HT-29 (cell line): ENCODE results near the gene PTPRB. TPM values are rescaled to one million over a fixed set of nuclear protein-coding genes. Genes with fewer than 3 reads are reported as not detected.
"Not testable (repeated sequence)": the region's sequence is repeated elsewhere in the genome, so short reads cannot be mapped to it uniquely, and the experiment has no call there.

Source experiments
- DNase-seq: peaks from one replicate; pipeline ENCODE4 v3.0.0-alpha.2; 2015; ENCODE audit warnings: low spot score
- total RNA-seq: library from RNA; depleted of rRNA; stranded (reverse); fragments of >200 nt; shearing (Covaris generic); gene quantifications from 2 replicates; pipeline ENCODE4 v1.2.3, GENCODE V29; 2014

PTPRB gene
- total RNA-seq, 1 experiment from 2014 or later = 9.3 TPM

DNA sequence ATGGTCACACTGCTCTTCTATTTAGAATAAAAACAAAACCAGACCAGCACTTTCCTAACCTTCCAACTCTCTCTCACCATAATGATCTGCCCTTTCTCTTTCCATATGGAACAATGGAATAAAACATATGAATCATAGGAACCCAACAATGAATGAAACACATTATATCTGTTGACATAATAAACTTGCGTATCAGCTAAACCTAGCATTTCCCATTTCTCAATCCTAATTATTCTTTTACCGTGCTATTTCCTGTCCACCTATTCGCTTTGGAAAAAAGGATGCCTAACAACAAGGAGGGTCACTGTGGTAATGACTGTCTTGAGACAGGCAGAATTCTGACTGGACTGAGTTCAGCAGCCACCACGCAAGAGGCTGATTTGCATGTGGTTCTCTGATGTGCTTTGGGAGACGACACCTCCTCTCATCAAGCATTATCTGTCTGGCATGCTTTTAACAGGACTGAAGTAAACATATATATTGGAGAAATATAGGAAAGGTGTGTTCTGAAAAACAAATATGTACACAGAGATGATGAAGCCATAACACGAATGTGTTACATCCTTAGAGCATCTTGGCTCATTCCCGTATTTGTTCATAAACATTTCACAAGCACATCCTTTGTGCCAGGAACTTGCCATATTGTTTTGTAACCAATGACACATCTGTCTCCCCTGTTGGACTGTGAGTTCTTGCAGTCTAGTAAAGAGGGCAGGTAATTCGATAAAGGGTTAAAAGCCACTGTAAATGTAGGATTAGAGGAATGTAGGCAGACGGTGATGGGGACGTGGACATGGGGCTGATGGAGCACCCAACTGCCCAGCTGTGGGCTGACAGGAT lies 87.7 kb downstream of the PTPRB start:
- no peak for DNase-seq

DNA sequence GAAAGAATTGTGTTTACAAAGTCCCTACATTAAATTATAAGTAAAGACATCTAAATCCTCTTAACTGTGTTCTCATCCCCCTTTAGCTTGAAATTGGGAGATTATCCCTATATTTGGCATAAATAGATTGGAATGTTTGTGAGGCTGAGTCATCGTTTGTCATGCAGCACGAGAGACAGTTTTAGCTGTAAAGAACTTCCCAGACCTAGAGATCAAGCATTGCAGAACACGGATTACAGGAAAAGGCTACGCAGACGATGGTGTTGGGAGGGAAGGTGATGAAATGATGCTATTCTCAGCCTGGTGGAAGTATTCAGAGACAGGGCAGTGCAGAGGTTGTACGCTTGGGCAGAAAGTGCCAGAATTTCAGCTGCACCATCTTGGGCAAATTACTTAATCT lies 93.8 kb downstream of the PTPRB start:
- DNase-seq = peak; percentile 37

DNA sequence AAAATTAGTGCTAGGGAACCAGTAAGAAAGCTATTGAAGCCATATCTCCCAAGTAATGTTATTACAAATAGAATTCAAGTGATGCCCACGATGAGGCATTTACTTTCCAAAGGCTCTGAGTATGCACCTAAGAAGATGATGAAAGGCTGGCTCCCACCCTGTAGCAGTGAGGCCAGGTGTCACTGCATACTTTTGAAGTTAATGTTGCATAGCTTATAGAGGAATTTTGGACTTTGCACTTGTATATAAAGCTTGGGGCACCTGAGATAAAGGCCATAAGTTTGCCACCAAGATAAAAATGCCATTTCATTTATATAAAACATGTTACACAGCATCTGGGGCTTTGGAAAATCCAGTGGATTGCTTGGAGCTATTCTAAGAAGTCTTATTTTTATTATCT lies 96.2 kb downstream of the PTPRB start:
- DNase-seq = peak; percentile 67

DNA sequence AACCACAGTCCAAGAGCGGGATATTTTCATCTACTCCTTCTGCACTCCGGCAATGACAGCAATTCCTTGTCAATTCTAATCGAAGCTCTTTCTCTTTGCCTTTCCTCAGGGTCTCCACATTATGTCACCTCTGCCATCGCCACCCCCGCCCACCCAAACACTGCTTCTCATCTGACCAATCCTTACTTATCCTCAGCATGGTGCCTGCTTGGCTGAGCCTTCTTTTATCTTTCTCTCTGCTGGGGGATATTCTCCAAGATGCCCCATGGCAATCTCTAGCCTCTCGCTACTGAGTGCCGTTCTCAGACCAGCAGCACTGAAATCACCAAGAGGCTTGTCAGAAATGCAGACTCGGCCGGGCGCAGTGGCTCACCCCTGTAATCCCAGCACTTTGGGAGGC lies 100.6 kb downstream of the PTPRB start:
- no peak for DNase-seq

DNA sequence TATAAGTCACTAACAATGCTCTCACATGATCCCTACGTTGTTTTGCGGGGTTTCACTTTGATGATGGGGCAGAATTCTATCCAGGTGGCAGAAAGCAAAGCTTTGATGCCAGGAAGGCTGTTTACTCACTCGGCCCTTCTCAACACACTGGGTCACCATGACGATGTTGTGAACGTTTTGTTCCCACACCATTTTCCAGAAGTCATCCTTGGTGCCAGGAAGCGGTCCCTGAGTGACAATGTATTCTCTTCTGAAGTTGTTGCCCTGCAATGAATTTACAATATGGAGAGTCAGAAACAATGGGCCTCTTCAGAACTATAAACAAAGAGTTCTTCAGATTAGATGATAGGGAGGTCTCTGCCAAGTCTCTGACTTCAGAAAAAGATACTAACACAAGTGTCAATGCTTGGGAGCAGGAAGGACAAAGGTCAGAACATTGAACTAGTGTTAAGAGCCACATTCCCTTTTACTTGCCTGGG lies 101.3 kb downstream of the PTPRB start:
- DNase-seq = peak; percentile 69

DNA sequence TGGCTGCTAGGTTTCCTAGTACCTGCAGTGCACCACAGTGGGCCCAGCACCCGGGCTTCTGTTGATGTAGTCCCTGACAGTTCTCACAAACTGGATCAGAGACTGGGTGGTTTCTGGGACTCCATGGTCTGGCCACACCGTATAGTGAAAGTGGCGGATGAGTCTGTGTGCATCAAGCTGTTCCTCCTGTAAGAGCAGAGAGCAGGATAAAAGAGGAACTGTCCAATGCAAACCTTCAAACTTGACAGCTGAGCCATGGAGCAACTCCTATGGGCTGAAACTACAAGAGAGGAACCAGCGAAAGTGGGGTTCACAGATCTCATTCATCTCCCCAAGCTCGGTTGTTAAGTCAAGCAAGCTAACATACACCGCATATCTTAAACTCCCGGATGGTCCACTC lies 102.8 kb downstream of the PTPRB start:
- no peak for DNase-seq

DNA sequence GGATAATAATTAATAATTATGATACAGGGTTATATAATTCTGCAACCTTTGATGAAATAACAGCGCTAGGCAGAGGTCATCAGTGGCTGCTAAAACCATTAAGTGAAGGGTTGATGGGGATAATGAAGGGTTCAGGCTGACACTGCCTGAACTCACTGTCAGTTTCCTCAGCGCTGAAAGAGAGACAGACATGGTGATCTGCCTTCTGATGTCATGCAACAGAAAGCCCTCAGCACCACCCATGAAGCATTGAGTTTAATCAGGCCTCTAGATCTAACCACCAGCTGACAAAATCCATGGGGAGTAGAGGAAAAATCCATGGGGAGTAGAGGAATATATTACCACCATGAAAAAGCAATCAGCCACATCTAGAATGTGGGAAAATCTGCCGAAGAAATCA lies 107.6 kb downstream of the PTPRB start:
- DNase-seq = no peak

DNA sequence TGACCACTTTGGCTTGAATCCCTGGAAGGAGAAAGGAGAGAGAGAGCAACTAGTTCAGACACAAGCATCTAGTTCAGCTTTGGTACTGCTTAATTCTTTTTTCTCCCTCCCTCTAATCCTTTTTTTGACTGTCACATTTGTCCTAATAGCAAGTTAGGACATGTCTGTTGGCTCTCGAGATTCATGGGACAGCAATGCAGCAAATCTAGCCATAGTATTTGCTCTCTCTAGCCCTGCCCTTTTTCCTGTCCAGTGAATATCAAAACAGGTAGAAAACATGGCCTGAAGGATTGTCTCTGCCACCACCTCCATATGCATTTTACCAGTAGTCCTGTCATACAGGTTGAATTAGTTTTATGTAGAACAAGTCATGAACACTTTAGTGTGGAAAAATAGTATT lies 116.4 kb downstream of the PTPRB start:
- DNase-seq = no peak

DNA sequence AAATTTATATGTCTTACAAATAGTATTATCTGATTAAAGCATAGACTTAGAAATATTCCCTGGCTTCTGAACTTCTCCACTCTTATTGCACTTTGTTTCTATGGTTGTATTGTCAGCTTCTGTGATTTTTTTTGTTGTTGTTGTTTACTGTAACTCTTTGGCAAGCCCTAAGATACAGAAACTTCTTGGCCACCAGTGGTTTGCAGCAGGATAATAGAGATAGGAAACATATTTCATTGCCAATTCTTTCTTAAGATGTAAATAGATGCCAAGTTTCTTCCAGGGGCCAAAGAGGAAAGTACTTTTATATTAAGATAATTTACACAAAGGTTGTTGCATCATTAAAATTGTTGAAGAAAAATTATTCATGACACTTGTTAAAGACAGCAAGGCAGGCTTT lies 123.8 kb downstream of the PTPRB start:
- DNase-seq = no peak

DNA sequence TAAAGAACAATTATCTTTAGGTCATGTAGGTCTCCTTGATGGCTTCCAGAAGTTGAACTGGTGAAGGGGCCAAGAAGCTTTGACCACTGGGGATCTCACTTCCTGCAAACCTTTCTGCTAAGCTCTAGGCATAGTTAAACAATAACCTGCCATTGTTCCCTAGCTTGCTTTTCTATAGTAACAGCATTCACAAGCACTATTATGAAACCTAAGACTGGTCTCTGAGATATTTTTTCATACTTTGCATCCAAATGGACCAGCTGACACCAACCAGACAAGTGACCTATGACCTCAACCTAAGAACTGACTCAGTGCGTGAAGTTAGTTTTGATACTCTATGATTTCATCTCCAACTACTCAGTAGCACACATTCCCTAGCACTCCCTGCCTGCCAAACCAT lies 129.1 kb downstream of the PTPRB start:
- DNase-seq = no peak

DNA sequence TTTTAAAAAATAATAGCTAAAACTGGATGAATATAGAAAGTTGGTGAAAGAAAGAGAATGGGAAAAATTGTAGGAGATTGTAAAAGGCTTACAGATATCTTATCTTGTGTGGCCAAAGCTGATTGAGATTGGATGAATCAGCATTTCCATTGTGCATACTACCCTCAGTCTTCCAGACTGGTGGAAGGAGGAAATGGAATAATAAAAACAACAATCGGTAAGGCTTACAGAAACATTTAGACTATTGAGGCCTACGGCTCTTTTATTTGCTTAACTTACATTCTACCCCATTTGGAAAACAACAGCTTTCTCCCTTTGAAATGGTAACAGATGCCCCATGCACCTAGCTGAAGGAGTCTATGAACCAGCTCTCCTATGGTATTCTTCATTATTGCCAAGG lies 129.8 kb downstream of the PTPRB start:
- DNase-seq = no peak

DNA sequence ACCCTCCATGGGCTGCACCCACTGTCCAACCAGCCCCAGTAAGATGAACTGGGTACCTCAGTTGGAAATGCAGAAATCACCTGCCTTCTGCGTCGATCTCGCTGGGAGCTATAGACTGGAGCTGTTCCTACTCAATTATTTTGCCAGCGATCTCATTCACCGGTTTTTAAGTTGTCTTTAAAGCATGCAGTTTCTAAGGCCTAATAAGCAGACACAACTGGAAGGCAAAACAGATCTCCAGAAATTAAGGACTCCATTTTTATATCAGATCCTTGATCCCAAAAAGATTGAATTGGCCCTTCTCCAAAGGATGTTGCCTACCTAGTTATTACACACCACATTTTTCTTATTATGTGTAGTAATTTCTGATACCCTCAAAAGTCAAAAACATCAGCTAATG lies 139.7 kb downstream of the PTPRB start:
- DNase-seq = no peak

DNA sequence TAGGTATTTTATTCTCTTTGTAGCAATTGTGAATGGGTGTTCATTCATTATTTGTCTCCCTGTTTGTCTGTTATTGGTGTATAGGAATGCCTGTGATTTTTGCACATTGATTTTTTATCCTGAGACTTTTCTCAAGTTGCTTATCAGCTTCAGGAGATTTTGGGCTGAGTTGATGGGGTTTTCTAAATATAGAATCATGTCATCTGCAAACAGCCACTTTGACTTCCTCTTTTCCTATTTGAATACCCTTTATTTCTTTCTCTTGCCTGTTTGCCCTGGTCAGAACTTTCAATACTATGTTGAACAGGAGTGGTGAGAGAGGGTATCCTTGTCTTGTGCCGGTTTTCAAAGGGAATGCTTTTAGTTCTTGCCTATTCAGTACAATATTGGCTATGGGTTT lies 144.3 kb downstream of the PTPRB start:
- not testable (repeated sequence) for DNase-seq

DNA sequence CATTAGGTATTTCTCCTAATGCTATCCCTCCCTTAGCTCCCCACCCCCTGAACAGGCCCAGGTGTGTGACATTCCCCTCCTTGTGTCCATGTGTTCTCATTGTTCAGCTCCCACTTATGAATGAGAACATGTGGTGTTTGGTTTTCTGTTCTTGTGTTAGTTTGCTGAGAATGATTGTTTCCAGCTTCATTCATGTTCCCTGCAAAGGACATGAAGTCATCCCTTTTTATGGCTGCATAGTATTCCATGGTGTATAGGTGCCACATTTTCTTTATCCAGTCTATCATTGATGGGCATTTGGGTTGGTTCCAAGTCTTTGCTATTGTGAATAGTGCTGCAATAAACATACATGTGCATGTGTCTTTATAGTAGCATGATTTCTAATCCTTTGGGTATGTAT lies 146.3 kb downstream of the PTPRB start:
- not testable (repeated sequence) for DNase-seq

DNA sequence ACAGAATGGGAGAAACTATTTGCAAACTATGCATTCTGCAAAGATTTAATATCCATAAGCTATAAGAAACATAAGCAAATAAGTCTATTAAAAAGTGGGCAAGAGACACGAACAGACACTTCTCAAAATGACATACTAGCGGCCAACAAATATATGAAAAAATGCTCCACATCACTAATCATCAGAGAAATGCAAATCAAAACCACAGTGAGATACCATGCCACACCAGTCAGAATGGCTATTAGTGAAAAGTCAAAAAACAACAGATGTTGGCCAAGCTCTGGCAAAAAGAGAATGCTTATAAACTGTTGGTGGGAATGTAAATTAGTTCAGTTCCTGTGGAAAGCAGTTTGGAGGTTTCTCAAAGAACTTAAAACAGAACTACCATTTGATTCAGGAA lies 149.8 kb downstream of the PTPRB start:
- DNase-seq = no peak

DNA sequence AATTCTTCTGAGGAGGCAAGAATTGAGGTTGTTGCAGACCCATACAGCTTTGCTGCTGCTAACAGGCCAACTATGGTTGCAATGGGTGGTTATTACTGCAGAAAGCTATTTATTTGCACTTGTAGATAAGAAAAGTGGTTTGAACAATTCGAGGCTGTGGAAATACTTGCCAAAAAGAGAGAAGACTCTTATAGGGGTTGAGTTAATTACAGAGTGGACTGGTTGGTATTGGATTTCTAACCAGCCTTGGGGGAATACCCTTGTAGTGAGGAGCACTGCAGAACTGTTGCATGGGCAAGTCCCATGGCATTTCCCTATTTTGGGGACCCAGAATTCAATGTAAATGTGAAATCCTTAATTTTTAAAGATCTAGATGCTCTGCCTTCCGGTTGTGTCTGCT lies 150.6 kb downstream of the PTPRB start:
- no peak for DNase-seq

DNA sequence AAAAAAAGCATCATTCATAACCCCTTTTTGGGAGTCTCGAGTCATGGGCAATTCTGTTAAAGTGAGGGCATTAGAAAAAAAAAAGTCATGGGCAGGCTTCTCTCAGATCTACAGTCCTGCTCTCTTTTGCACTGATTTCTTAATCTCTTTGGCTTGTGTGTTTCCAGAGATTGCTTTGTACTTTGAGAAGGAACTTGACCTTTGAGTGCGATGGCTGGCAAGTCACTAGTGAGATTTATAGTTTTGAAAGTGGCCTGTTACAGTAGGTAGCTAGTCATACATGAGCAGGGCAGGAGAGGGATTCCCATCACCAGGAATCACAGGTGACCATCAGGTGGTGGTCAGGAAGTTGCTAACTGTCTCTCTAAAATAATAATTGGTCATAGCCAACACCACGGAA lies 151.5 kb downstream of the PTPRB start:
- DNase-seq = no peak

DNA sequence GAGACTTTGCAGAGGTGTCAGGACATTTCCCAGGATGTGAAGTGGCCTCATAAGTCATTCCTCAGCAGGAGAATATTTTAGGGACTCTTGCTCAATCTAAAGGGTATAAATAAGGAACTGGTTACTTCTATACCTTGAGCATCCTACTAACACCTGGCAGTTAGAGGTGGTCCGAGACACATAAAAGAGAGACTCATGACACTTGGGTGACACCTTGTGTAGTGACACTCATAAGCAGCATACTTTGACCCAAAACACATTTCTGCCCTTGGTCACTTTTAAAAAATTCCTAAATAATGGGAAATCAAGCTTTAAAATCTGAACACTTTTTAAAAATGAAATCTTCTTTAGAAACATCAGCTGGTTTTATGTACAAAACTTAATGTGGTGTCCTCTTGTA lies 152.8 kb downstream of the PTPRB start:
- DNase-seq = no peak

DNA sequence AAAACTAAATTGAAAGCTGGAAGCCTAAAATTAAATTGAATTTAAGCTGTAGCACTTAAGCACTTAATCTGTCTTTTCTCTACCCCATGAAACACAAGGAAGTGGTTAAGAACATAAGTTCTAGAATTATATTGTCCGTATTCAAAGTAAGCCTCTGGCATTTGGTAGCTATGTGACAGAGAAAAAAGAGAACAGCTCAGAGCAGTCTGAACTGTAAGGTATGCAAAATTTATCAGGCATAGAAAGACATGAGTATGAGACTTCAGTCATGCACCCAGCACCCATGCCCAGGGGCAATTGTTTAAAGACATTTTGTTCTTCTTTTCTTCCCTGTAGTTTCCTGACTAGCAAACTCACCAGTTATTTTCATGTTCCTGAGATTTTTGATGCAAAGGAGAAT lies 154.5 kb downstream of the PTPRB start:
- DNase-seq = no peak

DNA sequence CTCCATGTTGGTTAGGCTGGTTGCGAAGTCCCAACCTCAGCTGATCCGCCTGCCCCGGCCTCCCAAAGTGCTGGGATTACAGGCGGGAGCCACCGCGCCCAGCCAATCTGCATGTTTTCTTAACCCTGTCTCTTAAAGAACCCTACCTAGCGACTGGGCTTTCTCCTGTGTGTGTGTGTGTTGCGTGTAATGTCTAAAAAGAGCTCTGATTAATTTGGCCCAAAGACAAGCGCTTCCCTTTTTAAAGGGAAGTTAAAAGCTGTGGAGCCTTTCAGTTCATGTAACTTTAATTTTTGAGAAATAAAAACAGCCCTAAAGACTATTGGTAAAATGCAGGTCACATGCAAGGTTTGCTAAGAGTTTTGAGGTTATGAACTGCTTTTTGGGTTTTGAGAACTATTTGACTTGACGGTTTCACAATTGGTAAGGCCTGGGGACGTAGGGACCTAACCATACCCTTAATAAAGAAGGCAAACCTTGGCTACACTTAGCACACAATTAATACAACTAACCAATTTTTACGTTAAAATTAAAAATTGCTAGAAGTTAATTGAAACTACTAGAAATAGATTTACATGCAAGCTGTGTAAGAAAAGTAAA lies 167.9 kb downstream of the PTPRB start:
- no peak for DNase-seq

DNA sequence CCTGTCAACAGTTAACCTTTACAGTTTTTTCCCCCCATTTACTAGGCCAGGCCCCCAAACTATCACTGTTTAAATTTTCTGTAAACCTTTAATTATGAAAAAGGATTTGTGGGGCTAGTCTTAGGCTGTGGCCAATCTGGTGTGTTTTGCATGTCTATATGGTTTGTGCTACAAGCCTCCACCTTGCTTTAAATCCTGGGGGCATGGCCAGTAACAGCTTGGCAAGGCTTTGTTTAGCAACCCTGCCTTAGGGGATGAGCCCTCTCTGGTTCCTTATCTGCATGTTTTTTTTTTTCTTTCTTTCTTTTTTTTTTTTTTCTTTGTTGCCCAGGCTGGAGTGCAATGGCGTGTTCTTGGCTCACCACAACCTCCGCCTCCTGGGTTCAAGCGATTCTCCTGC lies 168.5 kb downstream of the PTPRB start:
- no peak for DNase-seq

DNA sequence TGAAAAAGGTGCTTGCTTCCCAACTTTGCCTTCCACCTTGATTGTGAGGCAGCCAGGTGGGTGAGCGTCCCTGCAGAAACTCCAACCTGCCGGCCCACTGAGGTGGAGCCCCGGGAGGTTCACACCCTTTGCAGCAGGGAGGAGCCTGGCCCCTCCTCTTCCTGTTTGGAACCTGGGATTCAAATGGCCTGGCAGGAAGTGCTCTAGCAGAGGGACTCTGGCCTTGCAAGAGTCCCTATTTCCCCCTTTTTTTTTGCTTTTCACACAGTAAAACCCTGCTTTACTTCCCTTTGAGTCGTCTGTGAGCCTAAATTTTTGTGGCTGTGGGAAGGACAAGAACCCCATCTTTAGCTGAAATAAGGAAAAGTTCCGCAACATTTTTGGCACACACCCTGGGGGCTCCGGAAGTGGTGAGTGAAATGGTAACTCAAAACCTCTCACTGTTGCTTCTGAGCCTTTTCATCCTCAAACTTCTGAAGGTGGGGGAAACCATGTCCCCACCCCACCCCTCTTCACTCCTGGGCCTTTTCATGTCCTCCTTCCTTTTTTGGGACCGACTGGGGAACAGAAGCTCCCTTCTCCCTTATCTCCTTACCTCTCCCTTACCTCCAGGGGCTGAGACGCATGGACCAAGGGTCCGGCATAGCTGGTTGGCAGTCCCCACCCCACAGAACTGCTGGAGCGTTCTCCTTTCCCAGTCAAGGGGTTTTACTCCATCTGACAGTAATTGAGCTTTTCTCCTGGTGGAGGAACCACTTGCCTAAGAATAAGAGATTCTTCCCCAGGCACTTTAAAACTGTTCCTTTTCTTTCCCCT lies 169.1 kb downstream of the PTPRB start:
- DNase-seq = no peak
